GM21825 (cell line): ENCODE results near the gene ALDH2.
"Not testable (repeated sequence)": the region's sequence is repeated elsewhere in the genome, so short reads cannot be mapped to it uniquely, and the experiment has no call there.

Source experiments
- ATAC-seq: cut with Tn5 transposase; IDR thresholded peaks from one replicate; pipeline ENCODE4 v1.9.1; 2021; ENCODE audit warnings: mild to moderate bottlenecking, moderate library complexity; ENCODE audit not compliant: unreplicated experiment

ALDH2 gene

GRCh38 chr12:111766608-111767361, at the start of gene ALDH2:
Gene ALDH2 (plus strand): TSS chr12:111766933. CDS start chr12:111766983, 50 bp downstream.
- peak; percentile 36 for ATAC-seq

GRCh38 chr12:111719316-111719715, 47.4 kb upstream of the ALDH2 start:
- not testable (repeated sequence) for ATAC-seq

DNA sequence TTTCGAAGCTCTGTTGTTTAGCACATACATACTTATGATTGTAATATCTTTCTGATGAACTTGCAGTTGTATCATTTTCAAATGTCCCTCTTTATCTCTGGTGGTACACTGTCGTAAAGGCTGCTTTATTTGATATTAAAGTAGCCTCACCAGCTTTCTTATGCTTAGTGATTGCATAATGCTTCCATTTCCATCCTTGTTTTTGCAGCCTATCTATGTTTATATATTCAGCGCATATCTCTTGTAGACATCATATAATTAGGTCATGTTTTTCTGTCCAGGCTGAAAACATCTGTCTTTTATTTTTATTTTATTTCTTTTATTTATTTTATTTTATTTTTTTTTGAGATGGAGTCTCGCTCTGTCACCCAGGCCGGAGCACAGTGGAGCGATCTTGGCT, 46.3 kb upstream of the ALDH2 start:
- no peak for ATAC-seq

DNA sequence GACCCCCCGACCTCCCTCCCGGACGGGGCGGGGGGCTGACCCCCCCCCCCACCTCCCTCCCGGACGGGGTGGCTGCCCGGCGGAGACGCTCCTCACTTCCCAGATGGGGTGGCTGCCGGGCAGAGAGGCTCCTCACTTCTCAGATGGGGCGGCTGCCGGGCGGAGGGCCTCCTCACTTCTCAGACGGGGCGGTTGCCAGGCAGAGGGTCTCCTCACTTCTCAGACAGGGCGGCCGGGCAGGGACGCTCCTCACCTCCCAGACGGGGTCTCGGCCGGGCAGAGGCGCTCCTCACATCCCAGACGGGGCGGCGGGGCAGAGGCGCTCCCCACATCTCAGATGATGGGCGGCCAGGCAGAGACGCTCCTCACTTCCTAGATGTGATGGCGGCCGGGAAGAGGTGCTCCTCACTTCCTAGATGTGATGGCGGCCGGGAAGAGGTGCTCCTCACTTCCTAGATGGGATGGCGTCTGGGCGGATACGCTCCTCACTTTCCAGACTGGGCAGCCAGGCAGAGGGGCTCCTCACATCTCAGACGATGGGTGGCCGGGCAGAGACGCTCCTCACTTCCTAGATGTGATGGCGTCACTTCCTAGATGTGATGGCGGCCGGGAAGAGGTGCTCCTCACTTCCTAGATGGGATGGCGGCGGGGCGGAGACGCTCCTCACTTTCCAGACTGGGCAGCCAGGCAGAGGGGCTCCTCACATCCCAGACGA, 42.9 kb upstream of the ALDH2 start:
- not testable (repeated sequence) for ATAC-seq

DNA sequence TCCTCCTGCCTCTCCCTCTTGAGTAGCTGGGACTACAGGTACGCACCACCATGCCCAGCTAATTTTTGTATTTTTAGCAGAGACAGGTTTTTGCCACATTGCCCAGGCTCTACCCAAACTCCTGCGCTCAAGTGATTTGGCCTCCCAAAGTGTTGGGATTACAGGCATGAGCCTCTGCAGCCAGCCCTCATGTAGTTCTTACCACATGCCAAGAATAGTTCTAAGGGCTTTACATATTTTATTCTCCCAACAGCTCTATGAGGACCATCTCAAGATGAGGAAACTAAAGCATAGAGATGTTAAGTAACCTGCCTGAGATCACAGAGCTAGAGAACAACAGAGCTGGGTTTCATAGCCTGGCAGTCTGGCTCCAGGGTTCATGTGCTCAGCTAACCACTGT, 37.9 kb upstream of the ALDH2 start:
- ATAC-seq, result no peak

- no peak for ATAC-seq
Measured at GRCh38 chr12:111730420-111730819, 36.3 kb upstream of the ALDH2 start.

GRCh38 chr12:111732786-111733185, 33.9 kb upstream of the ALDH2 start:
- ATAC-seq, result no peak

GRCh38 chr12:111733340-111733915, 33.3 kb upstream of the ALDH2 start:
- no peak for ATAC-seq

GRCh38 chr12:111739524-111739923, 27.2 kb upstream of the ALDH2 start:
- not testable (repeated sequence) for ATAC-seq

DNA sequence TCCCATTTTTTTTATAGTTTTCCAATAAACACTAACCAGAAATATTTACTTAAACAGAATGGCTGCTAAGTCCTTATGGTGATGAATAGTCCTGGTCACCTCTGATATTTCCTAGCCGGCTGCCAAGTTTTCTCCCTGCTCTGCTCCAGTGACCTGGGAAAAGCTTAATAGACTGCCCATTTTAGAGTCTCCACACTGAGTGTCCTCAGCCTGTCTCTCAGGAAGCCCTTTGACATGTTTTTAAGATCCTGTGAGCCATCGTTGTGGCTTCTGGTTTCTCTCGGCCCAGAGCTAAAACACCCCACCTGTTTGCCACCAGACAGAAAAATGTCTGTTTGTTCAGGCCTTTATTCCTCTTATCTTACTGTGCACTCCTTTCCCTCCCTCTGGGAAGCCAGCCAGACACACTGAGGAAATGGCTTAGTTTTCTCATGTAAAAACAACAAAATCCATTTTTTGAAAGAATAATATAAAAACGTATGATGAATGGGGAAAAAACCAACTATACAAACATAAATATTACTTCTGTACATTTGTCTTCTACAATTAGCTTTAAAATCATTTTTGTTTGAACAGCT, 25.4 kb upstream of the ALDH2 start:
- no peak for ATAC-seq

GRCh38 chr12:111745211-111745610, 21.5 kb upstream of the ALDH2 start:
- no peak for ATAC-seq

DNA sequence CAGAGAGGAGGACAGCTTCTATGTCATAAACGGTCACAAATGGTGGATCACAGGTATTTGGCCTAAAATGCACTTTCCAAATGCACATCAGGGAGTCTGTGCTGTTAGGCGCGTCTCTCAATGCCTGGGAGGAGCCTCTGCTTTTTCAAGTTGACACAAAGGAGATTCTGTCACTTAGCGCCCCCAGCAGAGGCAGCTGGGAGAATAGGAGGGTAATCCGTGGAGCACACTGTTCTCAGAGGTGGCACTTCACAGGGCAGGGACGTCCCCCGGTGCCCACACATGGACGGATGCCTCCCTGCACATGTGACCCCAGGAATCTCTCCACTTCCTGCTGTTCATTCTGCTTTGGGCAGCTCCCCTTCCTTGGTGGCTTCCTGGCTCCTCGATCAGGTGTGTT, 19.4 kb upstream of the ALDH2 start:
- ATAC-seq, result no peak

DNA sequence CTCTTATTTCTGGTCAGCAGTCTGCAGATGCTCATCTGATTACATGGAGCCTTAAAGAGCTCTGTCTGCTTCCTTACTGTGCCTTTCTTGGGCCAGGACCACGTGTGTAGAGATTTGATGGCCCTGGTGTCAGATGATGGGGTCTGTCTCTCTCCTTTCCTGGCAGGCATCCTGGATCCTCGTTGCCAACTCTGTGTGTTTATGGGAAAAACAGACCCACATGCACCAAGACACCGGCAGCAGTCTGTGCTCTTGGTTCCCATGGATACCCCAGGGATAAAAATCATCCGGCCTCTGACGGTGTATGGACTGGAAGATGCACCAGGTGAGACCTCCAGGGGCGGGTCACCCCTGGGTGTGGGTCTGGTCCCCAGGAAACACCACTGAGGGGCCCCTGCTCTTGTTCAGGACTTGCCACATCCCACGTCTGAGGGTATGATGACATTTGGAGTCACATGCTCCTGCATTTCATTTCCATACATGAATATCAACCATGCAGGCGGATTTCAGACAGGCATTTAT, 18.5 kb upstream of the ALDH2 start:
- no peak for ATAC-seq

- no peak for ATAC-seq
Measured at GRCh38 chr12:111748867-111749266, 17.9 kb upstream of the ALDH2 start.

GRCh38 chr12:111749391-111749790, 17.3 kb upstream of the ALDH2 start:
- ATAC-seq, result no peak

GRCh38 chr12:111753144-111753881, 13.4 kb upstream of the ALDH2 start:
- no peak for ATAC-seq

DNA sequence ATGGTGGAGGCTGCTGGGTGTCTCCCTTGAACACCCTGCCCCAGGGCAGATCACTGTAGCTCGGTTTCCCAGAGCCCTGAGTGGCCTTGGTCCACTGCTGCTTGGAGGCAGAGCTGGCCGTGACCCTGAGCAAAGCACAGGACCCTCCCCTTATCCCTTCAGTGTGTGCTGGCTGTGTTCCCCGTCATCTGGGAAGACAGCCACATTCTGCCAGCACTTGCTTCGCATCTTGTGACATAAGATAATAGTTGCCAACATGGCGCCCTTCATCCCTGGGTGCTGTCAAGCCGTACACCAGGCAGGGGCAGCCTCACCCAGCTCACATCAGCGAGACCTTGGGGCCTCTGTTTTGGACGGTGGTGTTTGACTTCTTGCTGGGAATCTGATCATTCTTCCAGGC, 12.1 kb upstream of the ALDH2 start:
- no peak for ATAC-seq

- no peak for ATAC-seq
Measured at GRCh38 chr12:111756196-111756595, 10.5 kb upstream of the ALDH2 start.

DNA sequence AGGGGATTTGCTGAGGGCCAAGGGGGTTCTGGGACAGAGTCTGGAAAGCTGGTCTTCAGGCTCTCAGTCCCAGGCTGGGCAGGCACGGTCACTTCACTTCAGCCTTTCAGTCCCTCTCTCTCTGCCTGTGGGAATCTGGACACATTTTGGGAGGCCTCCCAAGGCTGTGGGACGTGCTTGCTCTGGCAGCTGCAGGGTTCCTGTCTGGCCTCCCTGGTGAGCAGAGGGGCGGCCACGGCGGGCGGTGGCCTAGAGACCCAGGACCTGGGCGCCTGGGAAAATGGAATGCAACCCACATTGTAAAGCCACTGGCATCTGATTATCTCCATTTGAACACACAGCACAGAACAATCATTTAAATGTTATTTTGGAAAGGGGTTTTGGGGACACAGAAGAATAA, 10.1 kb upstream of the ALDH2 start:
- ATAC-seq, result no peak

- peak; percentile 52 for ATAC-seq
Measured at GRCh38 chr12:111757361-111758119, 9.2 kb upstream of the ALDH2 start.
